K562 treated with DMSO at 1 percent for 12 hours (cell line): ENCODE results near the gene CETN1. TPM values are rescaled to one million over a fixed set of nuclear protein-coding genes. Genes with fewer than 3 reads are reported as not detected.

Experiments
- total RNA-seq: library from RNA; unstranded; fragments of 300-600 nt; gene quantifications from 2 replicates; pipeline ENCODE4 v1.2.3, GENCODE V29; 2022; ENCODE audit not compliant: insufficient read depth

Gene CETN1
- total RNA-seq = not detected in 2 replicates

GRCh38 chr18:580154-580553 is at the start of gene CETN1:
CETN1 (plus strand) TSS chr18:580380; CDS start chr18:580409, 29 bp downstream.

Other genes starting within 250 kb of the CETN1 start
- gene COLEC12, start 79.7 kb upstream of the CETN1 start, total RNA-seq = not detected in 2 replicates
- not detected in 2 replicates for gene CLUL1, start 16.6 kb downstream of the CETN1 start, total RNA-seq
- 176 and 250 TPM in 2 replicates for gene TYMS, start 77.3 kb downstream of the CETN1 start, total RNA-seq
- gene ENOSF1, start 132.2 kb downstream of the CETN1 start, total RNA-seq = 19.1 and 48.3 TPM in 2 replicates
- 7.5 and 36.1 TPM in 2 replicates for gene YES1, start 231.9 kb downstream of the CETN1 start, total RNA-seq